SK-N-SH (cell line): Measurements from ENCODE around the gene ZNF606.

Source experiments
- ELF1 ChIP-seq: IDR thresholded peaks from 2 replicates; pipeline ENCODE4 v1.4.0; 2012
- FOSL2 ChIP-seq: IDR thresholded peaks from 2 replicates; pipeline ENCODE4 v1.4.0; 2012; ENCODE audit warnings: low read depth, mild to moderate bottlenecking, moderate library complexity, borderline replicate concordance
- GATA2 ChIP-seq: sonication (generic); formaldehyde crosslinking; IDR thresholded peaks from 2 replicates; pipeline ENCODE4 v1.5.0; 2020; ENCODE audit warnings: mild to moderate bottlenecking, missing genetic modification reagents
- NRF1 ChIP-seq: IDR thresholded peaks from 2 replicates; pipeline ENCODE4 v1.6.1; 2012; ENCODE audit warnings: low read depth, mild to moderate bottlenecking, low read length
- POLR2AphosphoS5 ChIP-seq: IDR thresholded peaks from 2 replicates; pipeline ENCODE4 v1.6.1; 2012; ENCODE audit warnings: low read depth, low read length
- SIN3A ChIP-seq: IDR thresholded peaks from 2 replicates; pipeline ENCODE4 v1.6.1; 2012; ENCODE audit warnings: low read depth, mild to moderate bottlenecking, low read length, moderate library complexity, borderline replicate concordance
- SMC3 ChIP-seq: IDR thresholded peaks from 2 replicates; pipeline ENCODE4 v1.6.1; 2012; ENCODE audit warnings: low read depth, low read length, improper control_type of control experiment
- TAF1 ChIP-seq: IDR thresholded peaks from 2 replicates; pipeline ENCODE4 v1.6.1; 2012; ENCODE audit warnings: low read depth, mild to moderate bottlenecking, low read length, moderate library complexity, borderline replicate concordance
- TF ChIP-seq, protein P1 (sequence below): fragments of 200-600 bp; sonication (generic); IDR thresholded peaks from 2 replicates; pipeline ENCODE4 v1.6.1; 2017; ENCODE audit warnings: antibody characterized with exemption, mild to moderate bottlenecking, moderate library complexity
- TF ChIP-seq, protein P2 (sequence below): IDR thresholded peaks from 2 replicates; pipeline ENCODE4 v1.6.1; 2012; ENCODE audit warnings: mild to moderate bottlenecking, low read depth, low read length, moderate library complexity
- TF ChIP-seq, protein P3 (sequence below): fragments of 150-350 bp; IDR thresholded peaks from 2 replicates; pipeline ENCODE4 v1.6.1; 2017; ENCODE audit warnings: antibody characterized with exemption, low read length, low read depth, borderline replicate concordance

DNA sequence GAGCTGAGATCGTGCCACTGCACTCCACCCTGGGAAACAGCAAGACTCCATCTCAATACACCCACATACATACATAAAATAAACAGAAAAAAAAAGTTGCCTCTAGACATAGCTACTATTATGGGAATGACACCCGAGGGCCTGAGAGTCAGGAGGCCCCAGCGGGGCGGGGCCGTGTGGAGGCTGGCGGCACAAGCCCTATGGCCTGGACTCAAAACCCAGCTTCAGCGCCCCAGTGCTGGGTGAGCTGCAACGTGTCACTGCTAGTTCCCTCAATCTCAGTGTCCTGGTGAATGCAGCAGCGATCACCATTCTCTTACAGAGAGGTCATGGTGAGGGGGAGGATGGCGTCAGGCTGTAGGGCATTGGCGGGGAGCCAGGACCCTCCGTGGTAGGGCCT lies 22.0 kb upstream of the ZNF606 start:
- TF ChIP-seq FOSL2 (no peak), TAF1 (no peak), POLR2AphosphoS5 (no peak), NRF1 (no peak), SMC3 (no peak), ELF1 (no peak), GATA2 (CRISPR knock-in tag) (no peak), SIN3A (no peak)
- TF ChIP-seq, protein P1, sequence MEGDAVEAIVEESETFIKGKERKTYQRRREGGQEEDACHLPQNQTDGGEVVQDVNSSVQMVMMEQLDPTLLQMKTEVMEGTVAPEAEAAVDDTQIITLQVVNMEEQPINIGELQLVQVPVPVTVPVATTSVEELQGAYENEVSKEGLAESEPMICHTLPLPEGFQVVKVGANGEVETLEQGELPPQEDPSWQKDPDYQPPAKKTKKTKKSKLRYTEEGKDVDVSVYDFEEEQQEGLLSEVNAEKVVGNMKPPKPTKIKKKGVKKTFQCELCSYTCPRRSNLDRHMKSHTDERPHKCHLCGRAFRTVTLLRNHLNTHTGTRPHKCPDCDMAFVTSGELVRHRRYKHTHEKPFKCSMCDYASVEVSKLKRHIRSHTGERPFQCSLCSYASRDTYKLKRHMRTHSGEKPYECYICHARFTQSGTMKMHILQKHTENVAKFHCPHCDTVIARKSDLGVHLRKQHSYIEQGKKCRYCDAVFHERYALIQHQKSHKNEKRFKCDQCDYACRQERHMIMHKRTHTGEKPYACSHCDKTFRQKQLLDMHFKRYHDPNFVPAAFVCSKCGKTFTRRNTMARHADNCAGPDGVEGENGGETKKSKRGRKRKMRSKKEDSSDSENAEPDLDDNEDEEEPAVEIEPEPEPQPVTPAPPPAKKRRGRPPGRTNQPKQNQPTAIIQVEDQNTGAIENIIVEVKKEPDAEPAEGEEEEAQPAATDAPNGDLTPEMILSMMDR: no peak
- TF ChIP-seq, protein P2, sequence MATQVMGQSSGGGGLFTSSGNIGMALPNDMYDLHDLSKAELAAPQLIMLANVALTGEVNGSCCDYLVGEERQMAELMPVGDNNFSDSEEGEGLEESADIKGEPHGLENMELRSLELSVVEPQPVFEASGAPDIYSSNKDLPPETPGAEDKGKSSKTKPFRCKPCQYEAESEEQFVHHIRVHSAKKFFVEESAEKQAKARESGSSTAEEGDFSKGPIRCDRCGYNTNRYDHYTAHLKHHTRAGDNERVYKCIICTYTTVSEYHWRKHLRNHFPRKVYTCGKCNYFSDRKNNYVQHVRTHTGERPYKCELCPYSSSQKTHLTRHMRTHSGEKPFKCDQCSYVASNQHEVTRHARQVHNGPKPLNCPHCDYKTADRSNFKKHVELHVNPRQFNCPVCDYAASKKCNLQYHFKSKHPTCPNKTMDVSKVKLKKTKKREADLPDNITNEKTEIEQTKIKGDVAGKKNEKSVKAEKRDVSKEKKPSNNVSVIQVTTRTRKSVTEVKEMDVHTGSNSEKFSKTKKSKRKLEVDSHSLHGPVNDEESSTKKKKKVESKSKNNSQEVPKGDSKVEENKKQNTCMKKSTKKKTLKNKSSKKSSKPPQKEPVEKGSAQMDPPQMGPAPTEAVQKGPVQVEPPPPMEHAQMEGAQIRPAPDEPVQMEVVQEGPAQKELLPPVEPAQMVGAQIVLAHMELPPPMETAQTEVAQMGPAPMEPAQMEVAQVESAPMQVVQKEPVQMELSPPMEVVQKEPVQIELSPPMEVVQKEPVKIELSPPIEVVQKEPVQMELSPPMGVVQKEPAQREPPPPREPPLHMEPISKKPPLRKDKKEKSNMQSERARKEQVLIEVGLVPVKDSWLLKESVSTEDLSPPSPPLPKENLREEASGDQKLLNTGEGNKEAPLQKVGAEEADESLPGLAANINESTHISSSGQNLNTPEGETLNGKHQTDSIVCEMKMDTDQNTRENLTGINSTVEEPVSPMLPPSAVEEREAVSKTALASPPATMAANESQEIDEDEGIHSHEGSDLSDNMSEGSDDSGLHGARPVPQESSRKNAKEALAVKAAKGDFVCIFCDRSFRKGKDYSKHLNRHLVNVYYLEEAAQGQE: no peak
- TF ChIP-seq, protein P3, sequence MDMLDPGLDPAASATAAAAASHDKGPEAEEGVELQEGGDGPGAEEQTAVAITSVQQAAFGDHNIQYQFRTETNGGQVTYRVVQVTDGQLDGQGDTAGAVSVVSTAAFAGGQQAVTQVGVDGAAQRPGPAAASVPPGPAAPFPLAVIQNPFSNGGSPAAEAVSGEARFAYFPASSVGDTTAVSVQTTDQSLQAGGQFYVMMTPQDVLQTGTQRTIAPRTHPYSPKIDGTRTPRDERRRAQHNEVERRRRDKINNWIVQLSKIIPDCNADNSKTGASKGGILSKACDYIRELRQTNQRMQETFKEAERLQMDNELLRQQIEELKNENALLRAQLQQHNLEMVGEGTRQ: no peak
